ENCODE data around the gene XPNPEP3.
"Not testable (repeated sequence)": the region's sequence is repeated elsewhere in the genome, so short reads cannot be mapped to it uniquely, and the experiment has no call there.

XPNPEP3 gene

GRCh38 chr22:40856513-40857308 is at the start of gene XPNPEP3, which contains the start of gene ST13:
Gene XPNPEP3 (plus strand): TSS chr22:40857148. CDS start chr22:40857182, 34 bp downstream.
Gene ST13 (minus strand): TSS chr22:40856639. CDS start chr22:40856540, 99 bp downstream.
- DNase-seq (ENCODE audit: low spot score), result peak; percentile 97

GRCh38 chr22:40808018-40808841 is 48.7 kb upstream of the XPNPEP3 start:
- no peak for DNase-seq (ENCODE audit: low spot score)

- DNase-seq (ENCODE audit: low spot score), result no peak
Observed at GRCh38 chr22:40813912-40814315, 43.0 kb upstream of the XPNPEP3 start.

GRCh38 chr22:40817737-40818136 is 39.2 kb upstream of the XPNPEP3 start:
- DNase-seq (ENCODE audit: low spot score), result peak; percentile 35

GRCh38 chr22:40818192-40818746 is 38.7 kb upstream of the XPNPEP3 start:
- no peak for DNase-seq (ENCODE audit: low spot score)

- DNase-seq (ENCODE audit: low spot score), result peak; percentile 89
Observed at GRCh38 chr22:40818747-40819598, 38.0 kb upstream of the XPNPEP3 start, which contains the start of gene SLC25A17. Gene SLC25A17 (minus strand): TSS chr22:40819346. CDS start chr22:40819248, 98 bp downstream.

GRCh38 chr22:40819599-40820140 is 37.3 kb upstream of the XPNPEP3 start:
- no peak for DNase-seq (ENCODE audit: low spot score)

- DNase-seq (ENCODE audit: low spot score), result no peak
Observed at GRCh38 chr22:40823426-40823825, 33.5 kb upstream of the XPNPEP3 start.

GRCh38 chr22:40826292-40826691 is 30.7 kb upstream of the XPNPEP3 start:
- not testable (repeated sequence) for DNase-seq (ENCODE audit: low spot score)

- DNase-seq (ENCODE audit: low spot score), result no peak
Observed at GRCh38 chr22:40826984-40827741, 29.8 kb upstream of the XPNPEP3 start.

- DNase-seq (ENCODE audit: low spot score), result no peak
Observed at GRCh38 chr22:40829131-40829530, 27.8 kb upstream of the XPNPEP3 start.

GRCh38 chr22:40834619-40835018 is 22.3 kb upstream of the XPNPEP3 start:
- DNase-seq (ENCODE audit: low spot score), result no peak

- DNase-seq (ENCODE audit: low spot score), result no peak
Observed at GRCh38 chr22:40838486-40838885, 18.5 kb upstream of the XPNPEP3 start.

- no peak for DNase-seq (ENCODE audit: low spot score)
Observed at GRCh38 chr22:40844951-40845350, 12.0 kb upstream of the XPNPEP3 start.

GRCh38 chr22:40845816-40846215 is 11.1 kb upstream of the XPNPEP3 start:
- DNase-seq (ENCODE audit: low spot score), result not testable (repeated sequence)

- DNase-seq (ENCODE audit: low spot score), result no peak
Observed at GRCh38 chr22:40853333-40853732, 3.6 kb upstream of the XPNPEP3 start.

- DNase-seq (ENCODE audit: low spot score), result no peak
Observed at GRCh38 chr22:40853961-40854360, 3.0 kb upstream of the XPNPEP3 start.

GRCh38 chr22:40855071-40855978 is 1.6 kb upstream of the XPNPEP3 start:
- peak; percentile 32 for DNase-seq (ENCODE audit: low spot score)

- peak; percentile 56 for DNase-seq (ENCODE audit: low spot score)
Observed at GRCh38 chr22:40855979-40856512, 902 bp upstream of the XPNPEP3 start.

All from NAMALWA (cell line).